Coronary artery (tissue), 2 donors: ENCODE measurements around the gene NCOA1.

Experiments used
- DNase-seq: peaks from one replicate; pipeline ENCODE4 v3.0.0-alpha.2; 2017; ENCODE audit warnings: low spot score
- H3K27ac ChIP-seq, 2 donors: fragments of 200-600 bp; sonication (generic); one replicate each; pipeline ENCODE4 v1.5.1; 2016 to 2019
- H3K4me3 ChIP-seq: fragments of 200-600 bp; sonication (generic); 2 replicates; pipeline ENCODE4 v1.5.1; 2016; ENCODE audit warnings: mild to moderate bottlenecking, moderate library complexity
- CTCF ChIP-seq: fragments of 200-600 bp; sonication (generic); IDR thresholded peaks from one replicate; pipeline ENCODE4 v1.5.1; 2019; ENCODE audit warnings: antibody characterized with exemption

NCOA1 gene

GRCh38 chr2:24625728-24626127, 134.7 kb downstream of the NCOA1 start:
- TF ChIP-seq CTCF: no peak
- DNase-seq: no peak
- Histone ChIP-seq H3K4me3 (no peak overlapping the region), H3K27ac (no peak overlapping the region)

GRCh38 chr2:24626131-24626530, 135.1 kb downstream of the NCOA1 start:
- no peak for TF ChIP-seq CTCF
- no peak overlapping the region for H3K27ac ChIP-seq
- H3K4me3 ChIP-seq: no peak overlapping the region
- DNase-seq: no peak

- no peak for TF ChIP-seq CTCF
- DNase-seq: no peak
- no peak overlapping the region for H3K27ac ChIP-seq
- no peak overlapping the region for H3K4me3 ChIP-seq
These were observed 137.7 kb downstream of the NCOA1 start for GRCh38 chr2:24628746-24629145.

- Histone ChIP-seq H3K4me3 (no peak overlapping the region), H3K27ac (no peak overlapping the region)
- no peak for DNase-seq
- TF ChIP-seq CTCF: no peak
These were observed 141.1 kb downstream of the NCOA1 start for GRCh38 chr2:24632172-24632571.

- DNase-seq: no peak
- no peak overlapping the region for H3K4me3 ChIP-seq
- TF ChIP-seq CTCF: no peak
- H3K27ac ChIP-seq: no peak overlapping the region
These were observed 144.1 kb downstream of the NCOA1 start for GRCh38 chr2:24635181-24635580.

GRCh38 chr2:24638568-24638967, 147.5 kb downstream of the NCOA1 start:
- no peak overlapping the region for H3K27ac ChIP-seq
- no peak overlapping the region for H3K4me3 ChIP-seq
- no peak for TF ChIP-seq CTCF

GRCh38 chr2:24642351-24642750, 151.3 kb downstream of the NCOA1 start:
- no peak for TF ChIP-seq CTCF
- no peak overlapping the region for H3K4me3 ChIP-seq
- H3K27ac ChIP-seq: no peak overlapping the region
- no peak for DNase-seq

More at GRCh38 chr2:24638568-24638967, 147.5 kb downstream of the NCOA1 start:
- DNase-seq: no peak
